Dermis microvascular lymphatic vessel endothelial cell (primary cell): ENCODE measurements around the gene VMAC. TPM values are rescaled to one million over a fixed set of nuclear protein-coding genes. Genes with fewer than 3 reads are reported as not detected.

Source experiments
- DNase-seq, 2 donors: peaks; one replicate each; pipeline versions ENCODE4 v3.0.0 to v3.0.0-alpha.2; 2010; ENCODE audit warnings: low read depth in 2 of 2
- total RNA-seq: library from RNA; depleted of rRNA; stranded (reverse); fragments of >200 nt; gene quantifications from 2 replicates; pipeline ENCODE4 v1.2.1, GENCODE V29; 2014

VMAC gene
- total RNA-seq, 1 donor from 2014 or later, result 4.2 TPM

GRCh38 chr19:5951338-5951861 lies 46.7 kb downstream of the VMAC start:
- no peak for DNase-seq

GRCh38 chr19:5952193-5953029 lies 47.7 kb downstream of the VMAC start:
- peak in 1 of 2 donors; percentile 21 for DNase-seq

- peak in 1 of 2 donors; percentile 38 for DNase-seq
Observed at GRCh38 chr19:5953030-5953589, 48.4 kb downstream of the VMAC start.

- DNase-seq, result peak in 1 of 2 donors; percentile 21
Observed at GRCh38 chr19:5953680-5954213, 49.1 kb downstream of the VMAC start.

- no peak for DNase-seq
Observed at GRCh38 chr19:5954293-5954692, 49.6 kb downstream of the VMAC start.

GRCh38 chr19:5955636-5955935 lies 50.9 kb downstream of the VMAC start:
- DNase-seq, result no peak

GRCh38 chr19:5956323-5956722 lies 51.7 kb downstream of the VMAC start:
- no peak for DNase-seq

GRCh38 chr19:5956728-5957127 lies 52.1 kb downstream of the VMAC start:
- no peak for DNase-seq

GRCh38 chr19:5957170-5957569 lies 52.5 kb downstream of the VMAC start:
- DNase-seq, result no peak

- no peak for DNase-seq
Observed at GRCh38 chr19:5958074-5958850, 53.6 kb downstream of the VMAC start.

GRCh38 chr19:5958851-5959122 lies 54.1 kb downstream of the VMAC start:
- no peak for DNase-seq

- peak in 1 of 2 donors; percentile 21 for DNase-seq
Observed at GRCh38 chr19:5959260-5960004, 54.8 kb downstream of the VMAC start.

Other genes starting within 250 kb of the VMAC start
- gene MICOS13, start 224.4 kb upstream of the VMAC start, total RNA-seq, result 29.6 and 46.2 TPM in 2 replicates
- gene HSD11B1L, start 223.8 kb upstream of the VMAC start, total RNA-seq, result 3.3 and 9.2 TPM in 2 replicates
- gene RPL36, start 214.6 kb upstream of the VMAC start, total RNA-seq, result 442 and 761 TPM in 2 replicates
- gene LONP1, start 184.7 kb upstream of the VMAC start, total RNA-seq, result 49.9 and 56.9 TPM in 2 replicates
- not detected in 2 replicates for gene CATSPERD, start 184.2 kb upstream of the VMAC start, total RNA-seq
- gene PRR22, start 120.1 kb upstream of the VMAC start, total RNA-seq, result 0.39 and 0.51 TPM in 2 replicates
- gene DUS3L, start 113.7 kb upstream of the VMAC start, total RNA-seq, result 22.9 and 29.2 TPM in 2 replicates
- gene NRTN, start 99.8 kb upstream of the VMAC start, total RNA-seq, result 0.13 and 0.51 TPM in 2 replicates
- gene FUT6, start 65.2 kb upstream of the VMAC start, total RNA-seq, result not detected in 2 replicates
- not detected in 2 replicates for gene FUT3, start 53.4 kb upstream of the VMAC start, total RNA-seq
- gene FUT5, start 34.3 kb upstream of the VMAC start, total RNA-seq, result not detected in 2 replicates
- 242 and 246 TPM in 2 replicates for gene NDUFA11, start 1.1 kb upstream of the VMAC start, total RNA-seq
- 1.7 and 3.4 TPM in 2 replicates for gene CAPS, start 9.4 kb downstream of the VMAC start, total RNA-seq
- 20.0 and 29.6 TPM in 2 replicates for gene RANBP3, start 73.3 kb downstream of the VMAC start, total RNA-seq
- gene RFX2, start 205.6 kb downstream of the VMAC start, total RNA-seq, result 1.3 and 5.7 TPM in 2 replicates
- not detected in 2 replicates for gene ACSBG2, start 230.8 kb downstream of the VMAC start, total RNA-seq